ENCODE data around the gene ZNF469. TPM values are rescaled to one million over a fixed set of nuclear protein-coding genes. Genes with fewer than 3 reads are reported as not detected.
A peak's percentile ranks its signal among the peaks of the same experiment; 100 is the strongest.

Gene ZNF469
- total and polyA plus RNA-seq, 9 of the 15 experiments (the other 6 are each of a cell fraction or from before 2014, with no cell fraction given) = 0.01 to 0.04 TPM; not detected in 7

- TF ChIP-seq ZNF184 (CRISPR knock-in tag; IDR thresholded peaks at IDR 0.05) (no peak), ATF7 (IDR thresholded peaks at IDR 0.05) (no peak), ZBTB7A (IDR thresholded peaks at IDR 0.05; ENCODE audit: borderline replicate concordance, control insufficient read depth, low read depth, low read length) (peak; percentile 56; the same call in 1 of the 2 replicates), ILK (tag; IDR thresholded peaks at IDR 0.05; ENCODE audit: borderline replicate concordance, low read depth) (no peak), CHD2 (IDR thresholded peaks at IDR 0.05; ENCODE audit: low read depth, low read length) (no peak), STAG1 (CRISPR knock-in tag; IDR thresholded peaks at IDR 0.05; ENCODE audit: borderline replicate concordance) (peak; percentile 29; the same call in 1 of the 2 replicates), KLF13 (tag; IDR thresholded peaks at IDR 0.05; ENCODE audit: borderline replicate concordance, low read depth) (no peak), SPI1 (IDR thresholded peaks at IDR 0.05; ENCODE audit: borderline replicate concordance, low read depth, low read length) (no peak), TCFL5 (CRISPR knock-in tag; conservative IDR thresholded peaks at IDR 0.05) (no peak), MTF1 (CRISPR knock-in tag; IDR thresholded peaks at IDR 0.05; ENCODE audit: borderline replicate concordance) (no peak), ESRRB (CRISPR knock-in tag; IDR thresholded peaks at IDR 0.05; ENCODE audit: borderline replicate concordance) (no peak), ARHGAP35 (IDR thresholded peaks at IDR 0.05; ENCODE audit: partially characterized antibody) (no peak), TAF9B (IDR thresholded peaks at IDR 0.05; ENCODE audit: partially characterized antibody) (no peak), SMC3 (conservative IDR thresholded peaks at IDR 0.05; ENCODE audit: insufficient read depth, low read depth, low read length) (0 out of 2 replicates have a peak, but pooled peaks have one; percentile 6), ETS2 (tag; IDR thresholded peaks at IDR 0.05; ENCODE audit: borderline replicate concordance, poor library complexity, severe bottlenecking) (no peak), ZNF316 (IDR thresholded peaks at IDR 0.05) (no peak), RAD21 (CRISPR knock-in tag; conservative IDR thresholded peaks at IDR 0.05 in 1 of 2, IDR thresholded peaks at IDR 0.05 in 1 of 2) (peak in 1 of 2 experiments; percentile 17; a peak in 1 of 4 replicates)
- TF ChIP-seq, protein P1, sequence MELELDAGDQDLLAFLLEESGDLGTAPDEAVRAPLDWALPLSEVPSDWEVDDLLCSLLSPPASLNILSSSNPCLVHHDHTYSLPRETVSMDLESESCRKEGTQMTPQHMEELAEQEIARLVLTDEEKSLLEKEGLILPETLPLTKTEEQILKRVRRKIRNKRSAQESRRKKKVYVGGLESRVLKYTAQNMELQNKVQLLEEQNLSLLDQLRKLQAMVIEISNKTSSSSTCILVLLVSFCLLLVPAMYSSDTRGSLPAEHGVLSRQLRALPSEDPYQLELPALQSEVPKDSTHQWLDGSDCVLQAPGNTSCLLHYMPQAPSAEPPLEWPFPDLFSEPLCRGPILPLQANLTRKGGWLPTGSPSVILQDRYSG (tag; conservative IDR thresholded peaks at IDR 0.05; ENCODE audit: low read depth) = no peak
- TF ChIP-seq, protein P2, sequence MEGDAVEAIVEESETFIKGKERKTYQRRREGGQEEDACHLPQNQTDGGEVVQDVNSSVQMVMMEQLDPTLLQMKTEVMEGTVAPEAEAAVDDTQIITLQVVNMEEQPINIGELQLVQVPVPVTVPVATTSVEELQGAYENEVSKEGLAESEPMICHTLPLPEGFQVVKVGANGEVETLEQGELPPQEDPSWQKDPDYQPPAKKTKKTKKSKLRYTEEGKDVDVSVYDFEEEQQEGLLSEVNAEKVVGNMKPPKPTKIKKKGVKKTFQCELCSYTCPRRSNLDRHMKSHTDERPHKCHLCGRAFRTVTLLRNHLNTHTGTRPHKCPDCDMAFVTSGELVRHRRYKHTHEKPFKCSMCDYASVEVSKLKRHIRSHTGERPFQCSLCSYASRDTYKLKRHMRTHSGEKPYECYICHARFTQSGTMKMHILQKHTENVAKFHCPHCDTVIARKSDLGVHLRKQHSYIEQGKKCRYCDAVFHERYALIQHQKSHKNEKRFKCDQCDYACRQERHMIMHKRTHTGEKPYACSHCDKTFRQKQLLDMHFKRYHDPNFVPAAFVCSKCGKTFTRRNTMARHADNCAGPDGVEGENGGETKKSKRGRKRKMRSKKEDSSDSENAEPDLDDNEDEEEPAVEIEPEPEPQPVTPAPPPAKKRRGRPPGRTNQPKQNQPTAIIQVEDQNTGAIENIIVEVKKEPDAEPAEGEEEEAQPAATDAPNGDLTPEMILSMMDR (IDR thresholded peaks at IDR 0.05 in 2 of 3, conservative IDR thresholded peaks at IDR 0.05 in 1 of 3; ENCODE audit: insufficient read depth in 2 of 3, low read depth in 1 of 3, low read length in 3 of 3) = peak; percentile 55 to 90 (median 65); a peak in 5 of 6 replicates
Observed at GRCh38 chr16:88403794-88404581, 21.2 kb downstream of the ZNF469 start (continued).

All from K562 (cell line).